NK-92 treated with Interleukin-12 subunit alpha and Interleukin-12 subunit beta, amount 100 ng/mL, for 24 hours (cell line): Measurements from ENCODE around the gene C22orf23.

ENCODE experiments used
- DNase-seq: peaks from one replicate; lab custom pipeline; 2025; lab: John Stamatoyannopoulos, UW

The C22orf23 gene

GRCh38 chr22:37896939-37897338 lies 56.5 kb downstream of the C22orf23 start:
- DNase-seq, result no peak

GRCh38 chr22:37896181-37896592 lies 57.2 kb downstream of the C22orf23 start:
- peak; percentile 17 for DNase-seq

- DNase-seq, result no peak
Measured at GRCh38 chr22:37894939-37895670, 58.3 kb downstream of the C22orf23 start.

DNA sequence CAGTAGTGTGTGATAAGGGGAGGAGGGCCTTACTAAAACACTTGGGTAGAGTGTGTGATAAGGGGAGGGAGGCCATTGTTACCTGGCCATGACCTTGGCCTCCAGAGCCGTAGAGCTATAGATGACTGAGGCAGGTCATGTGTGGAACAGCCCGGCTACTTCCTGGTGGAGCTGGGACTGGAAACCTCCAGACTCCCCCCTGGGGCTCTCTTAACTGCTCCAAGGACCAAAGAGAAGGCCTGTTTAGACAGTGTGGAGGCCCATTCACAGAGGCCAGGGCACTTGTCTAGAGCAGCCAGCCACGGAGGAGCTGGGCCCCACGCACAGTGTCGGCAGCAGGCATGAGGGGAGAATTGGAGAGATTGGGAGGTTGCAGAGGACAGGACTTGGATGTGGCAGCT lies 59.8 kb downstream of the C22orf23 start:
- DNase-seq, result no peak
